Cardiac muscle cell (in vitro differentiated cells and primary cell): ENCODE data around the gene AIP. TPM values are rescaled to one million over a fixed set of nuclear protein-coding genes. Genes with fewer than 3 reads are reported as not detected.
A peak's percentile ranks its signal among the peaks of the same experiment; 100 is the strongest.

Source experiments
- DNase-seq, 2 donors: peaks; one replicate each; pipeline versions ENCODE4 v3.0.0 to v3.0.0-alpha.2; 2010 to 2017; ENCODE audit warnings: low read depth in 1 of 2, low spot score in 1 of 2
- H3K27ac ChIP-seq: fragments of 200-600 bp; sonication (generic); 2 replicates; pipeline ENCODE4 v1.5.1; 2016
- H3K27me3 ChIP-seq: fragments of 200-600 bp; sonication (generic); 2 replicates; pipeline ENCODE4 v1.6.0; 2016; ENCODE audit warnings: control low read depth
- H3K36me3 ChIP-seq: fragments of 200-600 bp; sonication (generic); 2 replicates; pipeline ENCODE4 v1.5.1; 2016; ENCODE audit warnings: control low read depth
- H3K4me1 ChIP-seq: fragments of 200-600 bp; sonication (generic); 2 replicates; pipeline ENCODE4 v1.8.1; 2017; ENCODE audit warnings: low read depth, mild to moderate bottlenecking, mixed run types
- H3K4me3 ChIP-seq: fragments of 200-600 bp; sonication (generic); 2 replicates; pipeline ENCODE4 v1.5.1; 2016; ENCODE audit warnings: mild to moderate bottlenecking
- H3K9me3 ChIP-seq: fragments of 200-600 bp; sonication (generic); 2 replicates; pipeline ENCODE4 v1.5.1; 2017; ENCODE audit warnings: low read depth, mild to moderate bottlenecking, control low read depth
- polyA plus RNA-seq: library from polyadenylated mRNA; unstranded; fragments of >200 nt; fragmentation: Nextera tagmentation; extraction: Ambion mirVana; gene quantifications from 2 replicates; pipeline ENCODE4 v1.2.1, GENCODE V29; 2016
- total RNA-seq: library from RNA; depleted of rRNA; stranded (reverse); fragments of >200 nt; gene quantifications from 2 replicates; pipeline ENCODE4 v1.2.3, GENCODE V29; 2016
- TF ChIP-seq, protein P1 (sequence below): IDR thresholded peaks from 2 replicates; pipeline ENCODE4 v1.5.1; 2012; ENCODE audit warnings: low read depth, mild to moderate bottlenecking, low read length

AIP gene
- total and polyA plus RNA-seq, 2 experiments from 2014 or later, result 46.4 to 73.7 TPM

DNA sequence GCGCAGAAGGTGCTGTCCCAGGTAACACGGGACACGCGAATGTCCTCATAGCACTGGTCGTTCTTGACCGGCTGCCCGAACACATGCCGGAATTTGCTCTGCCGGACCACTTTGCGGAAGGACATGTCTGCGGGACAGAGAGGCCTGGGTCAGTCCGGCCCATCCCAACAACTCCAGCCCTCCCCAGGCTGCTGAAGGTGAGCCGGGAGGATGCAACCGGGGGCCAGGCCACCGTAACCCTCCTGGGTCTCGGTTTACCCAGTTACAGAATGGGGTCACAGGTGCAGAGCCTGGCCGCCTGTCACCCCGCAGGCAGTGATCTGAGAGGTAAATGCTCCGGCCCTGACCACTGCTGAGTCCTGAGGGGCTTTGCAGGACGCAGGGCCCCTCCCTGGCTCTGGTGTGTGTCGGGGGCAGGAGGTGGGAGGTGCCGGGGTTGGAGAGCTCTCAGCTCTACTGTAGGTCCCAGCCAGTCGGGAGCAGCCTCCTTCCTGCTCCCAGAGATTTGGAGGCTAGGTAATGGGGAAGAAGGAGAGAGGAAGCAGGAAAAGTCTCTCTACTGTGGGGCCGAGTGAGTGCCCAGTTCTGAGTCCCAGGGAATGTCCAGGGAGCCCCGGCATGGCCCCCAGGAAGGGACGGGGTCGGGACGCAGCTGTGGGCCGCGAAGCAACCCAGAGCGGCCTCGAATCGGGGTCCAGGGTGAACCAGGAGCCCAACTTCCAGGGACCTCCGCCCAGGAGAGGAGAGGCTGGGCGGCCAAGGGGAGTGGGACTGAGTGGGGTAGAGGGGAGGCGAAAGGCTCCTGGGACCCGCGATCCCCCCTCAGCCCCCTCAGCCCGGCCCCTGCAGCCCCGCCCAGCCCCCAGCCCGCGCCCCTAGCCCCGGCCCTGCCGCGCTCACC is 40.1 kb upstream of the AIP start:
- DNase-seq, result no peak
- no peaks in the 10 kb centered on the region for H3K4me1 ChIP-seq
- H3K36me3 ChIP-seq, result peaks cover 3% of the 10 kb centered on the region
- no peaks in the 10 kb centered on the region for H3K9me3 ChIP-seq
- peak overlapping the region; percentile 93 for H3K27ac ChIP-seq
- H3K4me3 ChIP-seq, result peak overlapping the region; percentile 90
- TF ChIP-seq, protein P1, sequence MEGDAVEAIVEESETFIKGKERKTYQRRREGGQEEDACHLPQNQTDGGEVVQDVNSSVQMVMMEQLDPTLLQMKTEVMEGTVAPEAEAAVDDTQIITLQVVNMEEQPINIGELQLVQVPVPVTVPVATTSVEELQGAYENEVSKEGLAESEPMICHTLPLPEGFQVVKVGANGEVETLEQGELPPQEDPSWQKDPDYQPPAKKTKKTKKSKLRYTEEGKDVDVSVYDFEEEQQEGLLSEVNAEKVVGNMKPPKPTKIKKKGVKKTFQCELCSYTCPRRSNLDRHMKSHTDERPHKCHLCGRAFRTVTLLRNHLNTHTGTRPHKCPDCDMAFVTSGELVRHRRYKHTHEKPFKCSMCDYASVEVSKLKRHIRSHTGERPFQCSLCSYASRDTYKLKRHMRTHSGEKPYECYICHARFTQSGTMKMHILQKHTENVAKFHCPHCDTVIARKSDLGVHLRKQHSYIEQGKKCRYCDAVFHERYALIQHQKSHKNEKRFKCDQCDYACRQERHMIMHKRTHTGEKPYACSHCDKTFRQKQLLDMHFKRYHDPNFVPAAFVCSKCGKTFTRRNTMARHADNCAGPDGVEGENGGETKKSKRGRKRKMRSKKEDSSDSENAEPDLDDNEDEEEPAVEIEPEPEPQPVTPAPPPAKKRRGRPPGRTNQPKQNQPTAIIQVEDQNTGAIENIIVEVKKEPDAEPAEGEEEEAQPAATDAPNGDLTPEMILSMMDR, result no peak
- H3K27me3 ChIP-seq, result no peaks in the 10 kb centered on the region

DNA sequence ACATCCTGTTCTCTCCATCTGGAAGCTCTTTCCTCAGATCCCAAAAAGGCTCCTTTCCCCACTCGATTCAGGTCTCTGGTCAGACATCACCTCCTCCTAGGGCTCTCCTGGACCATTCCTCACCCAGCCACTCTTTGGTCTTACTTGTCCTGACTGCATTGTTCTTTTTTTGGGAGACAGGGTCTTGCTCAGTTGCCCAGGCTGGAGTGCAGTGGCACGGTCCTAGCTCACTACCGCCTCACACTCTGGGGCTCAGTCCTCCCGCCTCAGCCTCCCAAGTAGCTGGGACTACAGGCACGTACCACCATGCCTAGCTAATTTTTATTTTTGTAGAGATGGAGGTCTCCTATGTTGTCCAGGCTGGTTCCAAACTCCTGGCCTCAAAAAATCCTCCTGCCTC is 37.3 kb upstream of the AIP start:
- TF ChIP-seq, protein P1, result no peak
- Histone ChIP-seq H3K27me3 (no peaks in the 10 kb centered on the region), H3K27ac (no peak overlapping the region), H3K4me1 (no peaks in the 10 kb centered on the region), H3K36me3 (no peaks in the 10 kb centered on the region), H3K4me3 (no peak overlapping the region), H3K9me3 (no peaks in the 10 kb centered on the region)
- DNase-seq, result no peak

DNA sequence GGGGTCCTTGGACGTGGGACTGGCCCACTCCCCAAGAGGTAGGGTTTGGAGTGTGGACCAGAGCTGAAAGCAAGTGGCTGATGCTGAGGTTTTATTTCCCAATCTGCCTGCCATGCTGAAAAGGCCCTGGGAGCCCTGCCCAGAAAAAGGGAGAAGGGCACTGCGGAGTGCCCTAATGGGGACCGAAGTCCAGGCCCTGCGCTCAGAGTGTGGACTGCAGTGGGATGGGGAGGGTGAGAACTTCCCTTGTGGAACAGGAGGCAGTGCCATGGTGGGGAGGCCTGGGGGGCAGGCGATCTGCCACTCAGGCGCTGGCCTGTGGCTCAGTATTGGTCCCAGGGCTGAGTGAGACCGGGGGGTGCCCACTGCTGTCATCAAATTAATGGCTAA is 34.6 kb upstream of the AIP start:
- H3K27me3 ChIP-seq, result no peaks in the 10 kb centered on the region
- H3K9me3 ChIP-seq, result no peaks in the 10 kb centered on the region
- DNase-seq, result no peak
- TF ChIP-seq, protein P1, result no peak
- no peaks in the 10 kb centered on the region for H3K4me1 ChIP-seq
- H3K36me3 ChIP-seq, result no peaks in the 10 kb centered on the region
- no peak overlapping the region for H3K27ac ChIP-seq
- H3K4me3 ChIP-seq, result no peak overlapping the region

DNA sequence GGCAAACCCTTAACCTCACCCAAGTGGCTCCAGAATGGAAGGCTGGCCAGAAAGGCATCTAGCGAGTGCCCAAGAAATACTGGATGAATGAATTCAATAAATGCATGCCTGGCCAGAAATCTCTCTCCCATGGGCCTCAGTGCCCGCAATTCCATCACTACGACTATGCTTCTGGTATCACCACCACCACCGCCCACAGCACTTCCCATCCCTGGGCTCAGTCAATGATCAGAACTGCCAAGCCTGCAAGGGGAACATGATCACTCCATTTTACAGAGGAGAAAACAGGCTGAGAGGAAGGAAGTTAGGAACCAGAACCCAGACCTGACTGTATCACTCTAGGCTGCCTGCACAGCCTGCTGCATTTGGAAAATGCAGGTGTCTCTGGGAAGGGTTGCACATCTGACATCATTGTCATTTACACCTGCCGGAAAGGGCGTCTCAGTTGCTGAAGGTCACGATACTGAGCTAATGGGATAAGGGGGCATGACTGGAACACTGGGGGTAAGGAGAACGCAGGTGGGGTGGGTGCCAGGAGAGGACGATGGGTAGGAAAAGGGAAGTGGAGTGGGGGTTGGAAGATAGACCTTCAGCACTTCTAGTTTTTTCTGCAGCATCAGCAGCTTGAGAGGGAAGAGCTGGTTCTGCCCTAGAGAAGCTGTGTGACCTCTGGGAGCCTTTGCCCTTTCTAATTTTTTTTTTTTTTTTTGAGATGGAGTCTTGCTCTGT is 33.5 kb upstream of the AIP start:
- H3K27ac ChIP-seq, result no peak overlapping the region
- no peaks in the 10 kb centered on the region for H3K27me3 ChIP-seq
- DNase-seq, result no peak
- no peaks in the 10 kb centered on the region for H3K9me3 ChIP-seq
- no peaks in the 10 kb centered on the region for H3K36me3 ChIP-seq
- no peaks in the 10 kb centered on the region for H3K4me1 ChIP-seq
- no peak overlapping the region for H3K4me3 ChIP-seq
- TF ChIP-seq, protein P1, result no peak

DNA sequence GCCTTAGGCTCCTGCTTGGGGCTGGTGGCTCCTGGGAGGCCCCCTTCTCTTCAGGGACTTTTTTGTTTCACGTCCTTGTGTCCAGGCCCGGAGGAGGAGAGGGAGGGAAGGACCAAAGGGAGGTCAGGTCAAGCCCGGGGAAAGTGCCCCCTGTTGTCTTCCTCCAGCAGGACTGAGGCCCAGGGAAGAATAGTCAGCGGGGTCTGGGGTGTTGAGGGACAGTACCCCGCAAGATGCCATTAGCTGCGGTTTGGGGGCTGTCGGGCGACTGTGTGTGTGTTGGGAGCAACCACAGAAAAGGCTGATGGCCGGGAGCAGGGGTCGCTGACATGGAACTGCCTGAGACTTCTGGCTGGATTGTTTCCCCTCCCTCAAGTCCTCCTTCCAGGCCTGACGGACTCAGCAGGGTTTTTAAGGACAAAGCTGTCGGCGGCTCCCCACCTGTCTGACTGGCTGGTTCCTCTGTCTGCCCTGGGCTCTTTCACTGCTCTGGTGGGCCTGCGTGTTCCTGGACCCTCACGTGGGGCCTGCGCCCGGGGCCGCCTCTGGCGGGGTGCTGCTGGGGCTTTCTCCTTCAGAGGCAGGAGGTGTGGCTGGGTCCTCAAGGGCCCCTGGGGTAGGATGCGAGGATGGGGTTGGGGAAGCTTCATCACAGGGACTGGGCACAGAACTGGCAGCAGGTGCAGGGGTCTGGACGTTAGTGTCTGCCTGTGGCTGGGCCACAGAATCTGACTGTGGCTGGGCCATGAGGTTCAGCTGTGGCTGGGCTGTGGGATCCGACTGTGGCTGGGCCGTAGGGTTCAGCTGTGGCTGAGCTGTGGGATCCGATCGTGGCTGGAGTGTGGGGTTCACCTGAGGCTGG is 31.8 kb upstream of the AIP start:
- Histone ChIP-seq H3K27ac (no peak overlapping the region), H3K27me3 (no peaks in the 10 kb centered on the region), H3K36me3 (no peaks in the 10 kb centered on the region), H3K9me3 (no peaks in the 10 kb centered on the region), H3K4me1 (no peaks in the 10 kb centered on the region), H3K4me3 (no peak overlapping the region)
- TF ChIP-seq, protein P1, result no peak
- no peak for DNase-seq
